Erythroblast (primary cell): Measurements from ENCODE around the gene LGALS9.
A peak's percentile ranks its signal among the peaks of the same experiment; 100 is the strongest.

Experiments
- DNase-seq, 2 experiments: peaks; one replicate each; lab custom pipeline; 2025; lab: John Stamatoyannopoulos, UW
- GATA1 ChIP-seq: IDR thresholded peaks from 2 replicates; pipeline ENCODE4 v1.6.1; 2011; ENCODE audit warnings: low read depth, mild to moderate bottlenecking, control low read depth, low read length, moderate library complexity
- POLR2A ChIP-seq: IDR thresholded peaks from 2 replicates; pipeline ENCODE4 v1.6.1; 2011; ENCODE audit warnings: mild to moderate bottlenecking, low read length

The LGALS9 gene

DNA sequence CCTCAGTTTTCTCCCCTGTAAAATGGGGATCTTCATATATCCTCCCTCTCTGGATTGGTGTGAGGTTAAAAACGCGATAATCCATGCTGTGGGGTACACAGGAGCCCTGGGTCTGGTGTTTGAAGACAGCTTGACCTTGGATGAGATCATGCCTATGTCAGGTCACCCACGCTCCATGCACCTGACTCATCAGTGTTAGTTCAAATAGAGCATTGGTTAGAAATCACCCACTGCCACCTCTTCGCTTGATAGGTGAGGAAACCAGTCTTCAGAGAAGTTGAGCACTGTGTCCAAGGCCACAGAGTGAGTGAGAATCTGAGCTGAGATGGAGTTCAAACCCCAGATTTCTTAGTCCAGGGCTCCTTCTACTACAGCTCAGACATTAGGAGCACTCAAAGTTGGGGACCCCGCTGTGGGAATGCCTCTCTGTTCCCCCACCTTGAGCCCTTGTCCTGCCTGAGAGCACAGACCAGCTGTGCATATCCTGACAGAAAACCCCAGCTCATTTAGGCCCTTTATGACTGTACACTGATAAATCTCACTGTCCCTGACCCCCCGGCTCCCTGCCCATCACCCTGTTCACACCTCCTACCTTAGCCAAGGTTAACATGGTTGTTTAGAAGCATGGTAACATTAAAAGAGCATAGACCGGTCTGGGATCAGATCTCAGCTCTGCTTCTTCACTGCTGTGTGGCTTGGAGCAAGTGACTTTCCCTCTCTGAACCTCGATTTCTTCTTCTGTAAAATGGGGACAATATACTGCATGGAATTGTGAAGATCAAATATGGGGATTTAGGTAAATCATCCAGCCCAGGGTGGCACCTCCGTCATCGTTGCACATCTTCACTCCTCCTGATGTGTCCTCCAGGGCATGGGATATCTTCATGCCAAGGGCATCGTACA lies 22.4 kb upstream of the LGALS9 start:
- TF ChIP-seq GATA1: no peak
- no peak for TF ChIP-seq POLR2A

GRCh38 chr17:27609611-27610303 lies 21.2 kb upstream of the LGALS9 start:
- DNase-seq: peak; percentile 65 to 67
- TF ChIP-seq GATA1 (no peak), POLR2A (no peak)

More for the DNA sequence above, 22.4 kb upstream of the LGALS9 start:
- DNase-seq: no peak

DNA sequence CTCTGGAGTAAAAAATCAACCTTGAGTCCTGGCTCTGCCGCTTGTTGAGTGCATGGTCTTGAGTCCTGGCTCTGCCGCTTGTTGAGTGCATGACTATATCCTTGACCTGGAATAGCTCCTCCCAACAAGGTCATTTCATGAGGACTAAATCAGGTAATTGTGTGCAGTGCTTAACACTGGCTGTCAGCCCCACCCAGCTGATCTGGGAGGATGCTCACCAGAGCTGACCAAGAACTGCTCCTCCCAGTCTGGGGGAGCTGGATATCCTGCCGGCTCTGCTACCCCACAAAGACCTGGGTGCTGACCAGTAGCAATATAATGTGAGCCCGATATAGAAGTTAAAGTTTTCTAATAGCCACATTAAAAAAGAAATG lies 20.7 kb upstream of the LGALS9 start:
- peak in 1 of 2 experiments; percentile 7 for DNase-seq
- TF ChIP-seq POLR2A (no peak), GATA1 (no peak)

DNA sequence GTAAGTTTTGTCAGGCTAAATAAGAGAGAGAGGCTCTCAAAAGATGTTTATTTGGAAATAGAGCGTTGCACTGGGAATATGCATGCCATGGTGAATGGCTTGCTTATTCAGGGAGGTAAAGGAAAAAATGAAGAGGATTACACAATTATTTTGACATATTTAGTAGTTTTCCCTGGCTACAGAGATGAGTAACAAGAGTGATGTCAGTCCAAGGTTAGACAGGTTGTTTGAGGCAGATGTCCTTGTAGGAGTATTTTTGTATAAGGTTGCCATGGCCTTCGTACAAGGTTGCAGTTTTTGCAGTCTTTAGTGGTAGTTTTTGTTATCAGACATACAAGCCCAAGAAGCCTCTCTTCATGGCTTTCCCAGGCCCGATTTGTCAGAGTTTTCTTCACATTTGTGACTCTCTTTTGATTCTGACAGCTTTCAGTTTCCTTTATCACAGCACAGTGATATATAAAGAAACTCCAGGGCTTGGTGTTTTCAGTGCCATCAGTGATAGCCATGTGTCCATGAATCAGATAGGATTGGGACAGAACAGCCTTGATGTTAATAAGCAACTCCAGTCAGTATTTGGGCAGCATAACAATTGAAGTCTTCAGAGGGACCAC lies 18.7 kb upstream of the LGALS9 start:
- TF ChIP-seq POLR2A: no peak
- DNase-seq: no peak

- DNase-seq: peak; percentile 53 to 91
- TF ChIP-seq GATA1: no peak
- no peak for TF ChIP-seq POLR2A
These were observed 17.6 kb upstream of the LGALS9 start for GRCh38 chr17:27613433-27613832.

DNA sequence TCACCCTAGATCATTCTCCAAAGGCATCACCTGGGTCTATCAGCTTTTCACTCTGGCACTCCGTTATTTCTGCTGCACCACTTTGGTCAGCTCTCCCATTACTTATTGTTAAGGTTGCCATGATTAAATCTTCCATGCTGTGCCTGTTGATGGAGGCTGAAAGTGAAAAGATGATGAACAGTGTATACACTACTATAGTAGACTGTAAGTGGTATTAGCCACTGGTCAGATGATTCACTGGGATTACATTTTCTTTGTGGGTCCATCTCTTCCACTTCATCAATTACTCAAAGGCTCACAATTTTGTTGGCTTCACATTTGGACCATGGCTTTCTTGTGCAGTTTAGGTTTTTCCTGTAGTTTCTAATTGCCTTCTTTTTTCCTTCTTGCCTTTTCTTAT lies 15.9 kb upstream of the LGALS9 start:
- DNase-seq: no peak

GRCh38 chr17:27616414-27616813 lies 14.6 kb upstream of the LGALS9 start:
- peak; percentile 20 to 71 for DNase-seq
- TF ChIP-seq GATA1 (no peak), POLR2A (no peak)

More for the DNA sequence above, 15.9 kb upstream of the LGALS9 start:
- TF ChIP-seq GATA1 (no peak), POLR2A (no peak)

DNA sequence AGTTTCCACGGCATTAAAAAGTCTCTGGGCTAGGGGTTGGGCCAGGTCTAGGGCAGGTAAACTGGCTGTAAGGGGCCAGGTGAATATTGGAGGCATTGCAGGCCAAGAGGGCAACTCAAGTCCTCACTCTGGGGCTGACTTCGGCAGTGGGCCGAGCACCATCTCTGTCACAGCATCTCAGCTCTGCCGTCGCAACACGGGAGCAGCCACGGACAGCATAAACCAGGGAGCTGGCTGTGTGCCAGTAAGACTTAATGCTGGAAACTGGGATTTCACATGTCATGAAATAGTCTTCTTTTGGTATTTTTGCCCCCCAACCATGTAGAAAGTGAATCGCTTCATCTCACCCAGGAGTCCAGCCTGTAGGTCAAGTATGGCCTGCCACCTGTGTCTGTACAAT lies 12.6 kb upstream of the LGALS9 start:
- no peak for DNase-seq
- TF ChIP-seq POLR2A (no peak), GATA1 (no peak)

DNA sequence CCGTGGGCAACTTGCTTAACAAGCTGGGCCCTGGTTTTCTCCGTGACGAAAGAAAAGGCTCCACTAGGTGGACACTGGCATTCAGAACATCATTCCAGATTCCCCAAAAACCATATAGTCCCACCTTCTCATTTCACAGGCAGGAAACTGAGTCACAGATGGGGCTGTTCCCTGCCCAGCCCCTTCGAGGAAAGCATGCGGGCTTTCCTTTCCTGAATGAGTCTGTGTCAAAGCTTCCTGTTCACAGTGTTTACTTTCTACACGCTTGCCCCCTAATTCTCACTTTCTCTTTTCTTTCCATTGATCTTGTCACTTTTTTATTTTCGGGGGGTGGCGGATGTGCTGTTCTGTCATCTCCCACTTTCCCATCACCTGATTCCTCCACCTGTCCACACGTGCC lies 10.3 kb upstream of the LGALS9 start:
- TF ChIP-seq GATA1: no peak
- TF ChIP-seq POLR2A: no peak
- DNase-seq: no peak

GRCh38 chr17:27621536-27621935 lies 9.5 kb upstream of the LGALS9 start:
- no peak for DNase-seq
- TF ChIP-seq GATA1 (no peak), POLR2A (no peak)

- DNase-seq: no peak
- TF ChIP-seq POLR2A: no peak
- no peak for TF ChIP-seq GATA1
These were observed 8.9 kb upstream of the LGALS9 start for GRCh38 chr17:27621942-27622559.

DNA sequence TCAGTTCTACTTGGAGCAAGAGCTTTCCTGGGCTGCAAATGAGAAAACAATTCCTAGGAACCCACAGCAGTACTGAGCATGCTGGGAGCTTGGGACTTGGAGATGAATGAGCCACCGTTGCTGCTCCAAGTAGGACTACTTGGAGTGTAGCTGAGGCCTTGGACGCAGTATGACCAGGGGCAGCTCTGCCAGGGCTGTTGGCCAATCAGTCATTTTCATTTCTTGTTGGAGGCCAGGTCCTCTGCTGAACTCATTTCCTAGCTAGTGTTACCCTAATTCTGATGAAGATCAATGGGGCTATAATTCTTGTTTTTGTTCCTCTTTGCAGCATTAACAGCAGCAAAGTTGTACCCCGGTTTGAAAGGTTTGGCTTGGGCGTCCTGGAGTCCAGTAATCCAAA lies 8.0 kb upstream of the LGALS9 start:
- no peak for DNase-seq
- no peak for TF ChIP-seq GATA1
- TF ChIP-seq POLR2A: no peak

DNA sequence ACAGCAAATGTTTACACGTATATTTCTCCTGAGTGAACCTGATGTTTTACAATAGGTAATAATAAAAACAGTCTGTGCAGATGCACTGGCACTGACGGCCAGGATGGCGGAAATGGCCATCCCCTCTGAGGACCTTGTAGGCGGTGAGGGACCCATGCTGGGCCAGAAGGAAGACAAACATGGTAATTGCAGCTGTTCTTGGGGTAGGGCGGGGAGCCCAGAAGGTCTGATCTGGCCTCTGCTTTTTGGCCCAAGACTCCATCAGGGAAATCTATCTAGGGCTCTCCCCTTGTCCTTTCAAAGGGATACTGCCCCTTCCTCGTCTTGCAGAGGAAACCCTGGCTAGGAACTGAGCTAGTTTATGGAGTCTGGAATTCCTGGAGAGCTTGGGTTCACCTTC lies 7.4 kb upstream of the LGALS9 start:
- no peak for DNase-seq
- TF ChIP-seq POLR2A (no peak), GATA1 (no peak)
